ENCODE measurements around the gene TRIP10. TPM values are rescaled to one million over a fixed set of nuclear protein-coding genes. Genes with fewer than 3 reads are reported as not detected.
A peak's percentile ranks its signal among the peaks of the same experiment; 100 is the strongest.

The TRIP10 gene
- total RNA-seq, 1 experiment from 2014 or later = 96.6 TPM

DNA sequence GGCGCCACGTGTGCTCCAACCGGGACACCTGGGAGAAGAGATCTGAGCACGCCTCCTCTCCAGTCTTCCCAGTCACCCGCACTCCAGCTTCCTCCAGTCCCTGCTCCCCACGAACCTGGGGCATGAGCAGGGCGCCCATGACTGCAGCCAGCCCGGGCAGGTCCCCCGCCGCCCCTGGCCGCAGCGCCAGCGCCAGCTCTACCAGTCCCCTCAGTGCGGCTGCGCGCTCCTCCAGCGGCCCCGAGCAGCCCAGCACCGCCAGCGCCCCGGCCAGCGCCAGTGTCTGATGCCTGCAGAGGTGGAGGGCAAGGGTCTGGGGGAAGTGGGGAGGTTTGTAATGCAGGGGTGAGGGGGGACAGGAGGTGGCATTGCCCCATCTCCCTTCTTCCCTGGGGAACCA is 14.7 kb downstream of the TRIP10 start:
- no peaks in the 10 kb centered on the region for H3K4me1 ChIP-seq (ENCODE audit: insufficient read depth, low read length)
- H2AFZ ChIP-seq (ENCODE audit: low read length) = no peak overlapping the region
- POLR2A ChIA-PET (ENCODE audit: unreplicated experiment) = no interaction called here
- H3K27me3 ChIP-seq (ENCODE audit: low read length) = no peaks in the 10 kb centered on the region
- no peaks in the 10 kb centered on the region for H3K9me2 ChIP-seq (replicated peaks; ENCODE audit: low read length)
- H3K27ac ChIP-seq (ENCODE audit: low read length) = no peak overlapping the region
- H3F3A ChIP-seq (ENCODE audit: low read length, unreplicated experiment) = peaks cover 5% of the 10 kb centered on the region
- DNase-seq (no peak), ATAC-seq (no peak)
- H3K36me3 ChIP-seq (ENCODE audit: low read depth, low read length) = peaks cover 56% of the 10 kb centered on the region
- H3K9ac ChIP-seq (ENCODE audit: low read length) = no peak overlapping the region
- no peak overlapping the region for H3K4me2 ChIP-seq (ENCODE audit: low read length)
- H3K4me3 ChIP-seq (ENCODE audit: low read length) = no peak overlapping the region
- CTCF ChIA-PET = no interaction called here
- TF ChIP-seq EZH2 (IDR thresholded peaks at IDR 0.05; ENCODE audit: low read length, unreplicated experiment) = no peak
- H4K20me1 ChIP-seq (ENCODE audit: low read length) = 0 out of 2 replicates have a peak, but pooled peaks cover 4% of the 10 kb centered on the region
- no TSS peak for BruUV-seq (replicated peaks)
- intact Hi-C loops (cut with micrococcal nuclease) = no loop called here
- no peaks in the 10 kb centered on the region for H3K79me2 ChIP-seq (ENCODE audit: low read length)
- H3K9me3 ChIP-seq (ENCODE audit: low read length) = no peaks in the 10 kb centered on the region

- Histone ChIP-seq H4K20me1 (ENCODE audit: low read length) (0 out of 2 replicates have a peak, but pooled peaks cover 4% of the 10 kb centered on the region), H3K27me3 (ENCODE audit: low read length) (no peaks in the 10 kb centered on the region), H3K4me1 (ENCODE audit: insufficient read depth, low read length) (no peaks in the 10 kb centered on the region), H2AFZ (ENCODE audit: low read length) (no peak overlapping the region), H3K4me3 (ENCODE audit: low read length) (no peak overlapping the region), H3F3A (ENCODE audit: low read length, unreplicated experiment) (peaks cover 5% of the 10 kb centered on the region), H3K79me2 (ENCODE audit: low read length) (no peaks in the 10 kb centered on the region), H3K9me2 (replicated peaks; ENCODE audit: low read length) (no peaks in the 10 kb centered on the region), H3K9me3 (ENCODE audit: low read length) (no peaks in the 10 kb centered on the region), H3K9ac (ENCODE audit: low read length) (no peak overlapping the region), H3K36me3 (ENCODE audit: low read depth, low read length) (peaks cover 58% of the 10 kb centered on the region), H3K27ac (ENCODE audit: low read length) (no peak overlapping the region), H3K4me2 (ENCODE audit: low read length) (no peak overlapping the region)
- ATAC-seq (no peak), DNase-seq (no peak)
- TSS peak; percentile 10 for BruUV-seq (replicated peaks)
- intact Hi-C loops (cut with micrococcal nuclease) = no loop called here
- ChIA-PET CTCF (no interaction called here), POLR2A (ENCODE audit: unreplicated experiment) (no interaction called here)
- TF ChIP-seq EZH2 (IDR thresholded peaks at IDR 0.05; ENCODE audit: low read length, unreplicated experiment) (no peak), CTCF (conservative IDR thresholded peaks at IDR 0.05; ENCODE audit: low read depth, low read length) (no peak), EZH2phosphoT487 (IDR thresholded peaks at IDR 0.05; ENCODE audit: borderline replicate concordance, low read length) (no peak)
Observed at GRCh38 chr19:6754653-6755463, 15.4 kb downstream of the TRIP10 start.

- H3K27ac ChIP-seq (ENCODE audit: low read length) = no peak overlapping the region
- peaks cover 41% of the 10 kb centered on the region for H3K36me3 ChIP-seq (ENCODE audit: low read depth, low read length)
- no peak overlapping the region for H3K9ac ChIP-seq (ENCODE audit: low read length)
- no peak overlapping the region for H3K4me3 ChIP-seq (ENCODE audit: low read length)
- DNase-seq (no peak), ATAC-seq (no peak)
- H3K79me2 ChIP-seq (ENCODE audit: low read length) = peaks cover 52% of the 10 kb centered on the region
- H3F3A ChIP-seq (ENCODE audit: low read length, unreplicated experiment) = peaks cover 5% of the 10 kb centered on the region
- peaks cover 14% of the 10 kb centered on the region for H3K4me1 ChIP-seq (ENCODE audit: insufficient read depth, low read length)
- no peaks in the 10 kb centered on the region for H3K9me3 ChIP-seq (ENCODE audit: low read length)
- intact Hi-C loops (cut with micrococcal nuclease) = no loop called here
- no peaks in the 10 kb centered on the region for H3K9me2 ChIP-seq (replicated peaks; ENCODE audit: low read length)
- H4K20me1 ChIP-seq (ENCODE audit: low read length) = 0 out of 2 replicates have a peak, but pooled peaks cover 4% of the 10 kb centered on the region
- TF ChIP-seq CTCF (conservative IDR thresholded peaks at IDR 0.05; ENCODE audit: low read depth, low read length) = no peak
- TF ChIP-seq EZH2 (IDR thresholded peaks at IDR 0.05; ENCODE audit: low read length, unreplicated experiment) = no peak
- no peak for TF ChIP-seq EZH2phosphoT487 (IDR thresholded peaks at IDR 0.05; ENCODE audit: borderline replicate concordance, low read length)
- POLR2A ChIA-PET (ENCODE audit: unreplicated experiment) = no interaction called here
- no peaks in the 10 kb centered on the region for H3K27me3 ChIP-seq (ENCODE audit: low read length)
- H2AFZ ChIP-seq (ENCODE audit: low read length) = no peak overlapping the region
- BruUV-seq (replicated peaks) = no TSS peak
- CTCF ChIA-PET = no interaction called here
- H3K4me2 ChIP-seq (ENCODE audit: low read length) = no peak overlapping the region
Observed at GRCh38 chr19:6760606-6761005, 21.1 kb downstream of the TRIP10 start.
